GDM1 (cell line): ENCODE results near the gene YJEFN3.

Experiments
- DNase-seq: peaks from one replicate; lab custom pipeline; 2025; lab: John Stamatoyannopoulos, UW

YJEFN3 gene

DNA sequence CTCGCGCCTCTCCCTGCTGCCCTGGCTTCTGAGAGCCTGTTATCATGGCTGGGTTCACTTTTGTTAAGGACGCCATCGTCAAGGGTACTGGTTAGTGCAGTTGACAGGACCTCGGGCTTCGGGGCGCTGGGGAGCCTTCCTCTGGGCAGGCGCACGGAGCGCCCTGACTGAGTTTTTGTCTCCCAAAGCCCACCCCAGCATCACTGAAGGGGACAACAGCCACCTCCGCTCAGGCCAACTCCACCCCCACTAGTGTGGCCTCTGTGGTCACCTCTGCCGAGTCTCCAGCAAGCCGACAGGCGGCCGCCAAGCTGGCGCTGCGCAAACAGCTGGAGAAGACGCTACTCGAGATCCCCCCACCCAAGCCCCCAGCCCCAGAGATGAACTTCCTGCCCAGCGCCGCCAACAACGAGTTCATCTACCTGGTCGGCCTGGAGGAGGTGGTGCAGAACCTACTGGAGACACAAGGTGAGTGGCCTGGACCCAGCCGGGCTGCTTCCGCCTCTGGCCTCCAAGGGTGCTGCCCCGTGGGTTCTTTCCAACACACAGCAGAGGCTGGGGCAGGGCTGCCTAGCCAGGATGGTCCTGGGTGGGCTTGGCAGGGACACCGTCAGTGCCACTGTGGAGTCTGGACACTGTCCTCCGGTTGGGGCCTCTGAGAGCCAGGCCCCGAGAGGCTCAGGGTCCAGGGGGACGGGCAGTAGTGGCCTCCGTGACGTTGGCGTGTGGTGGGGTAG lies 30.3 kb upstream of the YJEFN3 start:
- no peak for DNase-seq

DNA sequence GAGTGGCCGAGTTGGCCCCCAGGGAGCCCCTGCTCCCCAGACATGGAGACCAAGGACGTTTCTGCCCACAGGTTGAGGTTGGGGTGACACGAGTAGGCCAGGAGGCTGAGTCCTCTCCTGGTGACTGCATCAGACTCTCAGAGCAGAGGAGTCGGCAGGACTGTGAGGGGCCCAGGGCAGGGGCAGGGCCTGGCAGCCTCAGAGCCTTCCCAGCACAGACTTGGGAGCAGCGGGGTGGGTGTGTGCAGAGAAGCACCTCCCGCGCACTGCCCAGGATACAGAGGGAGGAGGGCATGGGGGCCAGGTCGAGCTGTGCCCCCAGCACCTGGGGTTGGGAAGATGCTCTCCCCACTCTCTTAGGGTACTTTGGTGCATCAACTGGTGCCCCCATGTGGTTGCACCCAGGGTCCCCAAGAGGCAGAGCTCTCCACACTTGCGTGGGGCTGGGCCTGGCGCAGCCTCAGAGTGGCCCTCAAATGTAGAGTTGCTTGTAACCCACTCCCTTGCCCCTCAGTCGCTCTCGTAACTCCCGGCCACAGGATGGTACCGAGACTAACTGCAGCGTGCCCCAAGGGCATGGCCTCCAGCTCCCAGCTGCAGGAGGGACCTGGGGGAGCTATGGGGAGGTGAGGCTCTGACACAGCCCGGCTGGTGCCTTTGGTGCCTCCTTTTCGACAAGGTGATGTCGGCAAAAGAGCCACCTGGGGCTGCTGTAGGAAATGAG lies 29.3 kb upstream of the YJEFN3 start:
- DNase-seq: no peak

DNA sequence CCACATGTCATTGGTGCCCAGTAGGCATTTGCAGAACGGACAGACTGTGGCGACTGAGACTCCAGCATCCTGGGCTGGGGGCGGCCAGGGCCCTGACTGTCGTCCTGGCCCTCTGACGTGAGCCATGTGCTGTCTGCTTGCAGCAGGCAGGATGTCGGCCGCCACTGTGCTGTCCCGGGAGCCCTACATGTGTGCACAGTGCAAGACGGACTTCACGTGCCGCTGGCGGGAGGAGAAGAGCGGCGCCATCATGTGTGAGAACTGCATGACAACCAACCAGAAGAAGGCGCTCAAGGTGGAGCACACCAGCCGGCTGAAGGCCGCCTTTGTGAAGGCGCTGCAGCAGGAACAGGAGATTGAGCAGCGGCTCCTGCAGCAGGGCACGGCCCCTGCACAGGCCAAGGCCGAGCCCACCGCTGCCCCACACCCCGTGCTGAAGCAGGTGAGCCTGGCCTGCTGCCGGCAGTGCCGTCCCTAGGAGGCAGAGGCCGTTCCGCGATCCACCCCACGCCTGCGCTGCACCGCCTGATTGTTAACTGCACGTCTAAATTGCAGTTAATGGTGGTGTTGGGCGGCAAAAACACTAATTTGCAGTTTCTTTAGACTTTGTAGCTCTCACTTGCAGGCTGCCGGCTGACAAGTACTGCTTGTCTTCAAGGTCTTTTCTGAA lies 27.6 kb upstream of the YJEFN3 start:
- no peak for DNase-seq

DNA sequence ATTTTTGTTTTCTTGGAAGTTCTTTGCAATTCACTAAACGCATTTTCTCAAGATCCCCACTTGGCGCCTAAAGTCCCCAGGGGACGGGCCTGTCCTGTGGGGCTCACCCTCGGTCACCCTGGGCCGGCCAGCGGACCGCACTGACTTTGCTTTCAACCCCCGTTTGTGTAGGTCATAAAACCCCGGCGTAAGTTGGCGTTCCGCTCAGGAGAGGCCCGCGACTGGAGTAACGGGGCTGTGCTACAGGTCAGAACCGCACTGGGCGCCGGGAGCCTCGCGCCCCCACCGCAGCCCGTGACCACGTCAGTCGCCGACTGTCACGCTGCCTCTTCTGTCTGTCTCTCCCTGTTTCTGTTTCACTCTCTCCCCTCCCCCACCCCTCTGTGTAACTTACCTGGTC lies 26.9 kb upstream of the YJEFN3 start:
- DNase-seq: no peak

DNA sequence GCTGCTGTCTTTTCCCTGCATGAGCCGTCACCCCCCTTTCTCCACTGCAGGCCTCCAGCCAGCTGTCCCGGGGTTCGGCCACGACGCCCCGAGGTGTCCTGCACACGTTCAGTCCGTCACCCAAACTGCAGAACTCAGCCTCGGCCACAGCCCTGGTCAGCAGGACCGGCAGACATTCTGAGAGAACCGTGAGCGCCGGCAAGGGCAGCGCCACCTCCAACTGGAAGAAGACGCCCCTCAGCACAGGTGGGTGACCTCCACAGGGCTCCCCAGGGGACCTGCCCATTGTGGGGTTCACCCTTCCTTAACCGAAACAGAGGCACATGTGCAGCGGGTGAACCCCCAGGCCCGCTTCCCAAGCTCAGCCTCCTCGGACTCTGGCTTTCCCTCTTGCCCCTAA lies 26.4 kb upstream of the YJEFN3 start:
- no peak for DNase-seq

DNA sequence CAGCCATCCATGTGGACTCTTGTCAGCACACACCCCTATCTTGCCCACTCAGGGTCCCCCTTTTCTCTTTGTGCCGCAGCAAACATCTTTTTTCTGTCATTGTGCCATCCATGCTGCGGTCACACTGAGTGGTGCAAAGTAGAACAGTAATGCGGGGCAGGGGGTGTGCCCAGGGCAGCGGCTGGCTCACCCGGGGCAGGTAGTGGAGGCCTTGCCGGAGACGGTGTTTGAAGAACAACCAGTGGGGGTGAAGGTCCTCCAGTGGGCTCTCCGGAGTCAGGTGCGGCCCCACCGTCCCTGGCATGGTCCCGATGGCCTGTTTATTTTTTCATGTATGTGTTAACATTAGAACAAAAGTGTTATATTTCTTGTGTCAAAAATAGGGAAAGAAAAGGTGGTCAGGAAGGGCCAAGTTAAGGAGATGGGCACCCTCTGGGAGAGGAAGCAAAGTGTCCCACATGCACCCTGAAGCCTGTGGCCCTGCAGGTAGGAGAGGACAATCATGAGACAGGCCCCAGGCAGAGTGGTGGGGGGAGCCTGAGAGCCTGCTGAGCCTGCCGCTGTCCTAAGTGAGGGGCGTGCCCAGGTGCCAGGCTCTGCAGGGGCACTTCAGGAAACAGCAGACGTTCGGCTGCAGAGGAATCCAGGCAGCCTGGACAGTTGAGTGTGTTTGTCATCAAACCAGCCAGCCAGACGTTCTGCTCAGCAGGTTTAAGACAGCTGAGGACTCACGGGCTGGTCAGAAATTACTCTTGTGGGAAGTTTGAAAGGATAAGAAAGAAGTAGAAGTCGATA lies 25.7 kb upstream of the YJEFN3 start:
- DNase-seq: no peak

DNA sequence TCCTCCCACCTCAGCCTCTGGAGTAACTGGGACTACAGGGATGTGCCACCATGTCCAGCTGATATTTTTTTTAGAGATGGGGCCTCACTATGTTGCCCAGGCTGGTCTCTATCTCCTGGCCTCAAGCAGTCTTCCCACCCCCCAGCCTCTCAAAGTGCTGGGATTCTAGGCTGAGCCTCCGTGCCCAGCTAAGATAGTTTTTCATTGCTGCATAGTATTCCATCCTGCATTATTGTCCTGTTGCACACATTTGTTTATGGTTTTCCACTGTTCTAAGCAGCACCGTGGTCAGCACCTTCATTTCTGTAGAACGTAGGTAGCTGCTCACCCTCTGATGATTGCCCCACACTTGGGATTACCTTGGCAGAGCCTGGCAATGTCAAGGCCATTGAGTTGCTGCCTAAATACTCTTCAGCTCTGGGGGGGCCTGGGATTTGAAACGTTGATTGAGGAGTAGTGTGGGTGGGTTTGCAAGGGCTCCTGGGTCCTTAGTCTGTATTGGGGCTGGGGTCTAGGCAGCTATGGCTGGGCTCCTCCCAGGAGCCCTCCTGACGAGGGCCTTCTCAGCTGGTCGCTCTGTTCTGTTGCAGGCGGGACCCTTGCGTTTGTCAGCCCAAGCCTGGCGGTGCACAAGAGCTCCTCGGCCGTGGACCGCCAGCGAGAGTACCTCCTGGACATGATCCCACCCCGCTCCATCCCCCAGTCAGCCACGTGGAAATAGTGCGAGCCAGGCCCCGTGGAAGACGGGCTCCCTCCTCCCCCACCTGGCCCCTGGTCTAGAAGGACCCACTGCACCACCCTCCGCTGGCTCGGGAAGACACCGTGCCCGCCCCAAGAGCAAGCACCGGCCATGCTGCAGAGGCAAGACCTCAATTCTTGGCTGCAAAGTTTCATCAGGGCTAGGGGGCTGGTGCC lies 23.7 kb upstream of the YJEFN3 start:
- DNase-seq: no peak

DNA sequence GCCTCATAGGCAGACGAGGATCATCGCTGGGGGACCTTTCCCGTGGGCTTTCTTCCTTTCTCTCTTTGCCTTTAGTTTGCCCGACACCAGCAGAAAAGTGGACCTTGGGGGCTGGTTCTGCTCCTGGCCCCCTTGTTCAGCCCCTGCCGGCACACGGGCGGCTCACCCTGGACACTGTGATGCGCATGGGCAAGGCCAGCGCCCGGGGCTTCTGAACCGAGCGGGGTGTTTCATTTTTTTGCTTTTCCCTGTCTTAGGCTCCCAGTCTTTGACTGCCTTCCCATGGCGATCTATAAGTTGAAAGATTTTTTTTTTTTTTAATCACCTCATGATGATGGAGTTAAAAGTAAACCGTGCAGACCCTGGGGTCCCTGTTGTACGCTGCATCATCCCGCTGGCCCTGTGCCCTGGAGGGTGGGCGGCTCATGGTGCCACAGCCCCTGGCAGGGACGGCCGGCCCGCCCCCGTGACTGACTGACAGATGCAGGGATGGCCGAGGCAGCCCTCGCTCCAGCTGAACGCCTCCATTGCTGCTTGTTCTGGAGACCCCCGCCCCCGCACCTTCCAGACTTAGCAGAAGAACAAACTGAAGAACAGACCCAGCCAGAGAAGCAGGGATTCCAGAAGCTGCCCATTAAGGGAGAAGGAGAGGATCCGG lies 22.9 kb upstream of the YJEFN3 start:
- no peak for DNase-seq

DNA sequence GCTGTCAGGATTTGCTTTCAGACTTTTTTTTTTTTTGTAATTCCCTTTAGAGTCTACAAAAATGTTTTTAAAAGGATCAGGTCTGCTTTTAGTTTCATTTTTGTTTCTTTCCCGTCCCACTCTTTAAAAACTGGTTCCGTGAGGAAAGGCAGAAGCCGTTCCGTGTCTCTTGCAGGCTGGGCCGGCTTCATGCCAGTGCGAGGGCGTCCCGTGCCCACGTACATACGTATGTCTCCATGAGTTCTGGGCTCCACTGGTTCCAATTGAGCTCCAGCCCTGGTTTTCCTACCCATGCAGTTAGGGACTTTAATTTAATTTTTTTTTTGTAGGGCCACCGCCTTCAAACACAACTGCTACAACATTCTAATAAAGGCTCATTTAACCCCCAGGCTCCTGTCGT lies 22.1 kb upstream of the YJEFN3 start:
- no peak for DNase-seq

DNA sequence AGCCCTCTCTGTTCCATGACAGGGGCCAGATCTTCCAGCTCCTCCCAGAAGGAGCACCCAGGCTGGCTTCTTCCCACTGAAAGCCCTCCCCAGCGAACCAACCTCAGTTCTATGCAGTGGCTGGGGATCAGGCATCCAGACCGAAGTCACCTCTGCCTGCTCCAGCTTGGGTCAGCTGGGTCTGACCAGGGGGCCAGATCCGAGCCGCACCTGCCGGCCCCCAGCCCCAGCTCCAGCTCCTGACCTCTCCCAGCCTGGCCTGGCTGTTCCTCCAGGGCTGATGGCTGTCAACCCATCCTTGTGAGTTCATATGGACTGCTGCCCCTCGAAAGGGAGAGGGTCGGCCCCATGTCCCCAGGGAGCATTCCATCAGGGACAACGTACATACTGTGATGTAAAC lies 21.4 kb upstream of the YJEFN3 start:
- no peak for DNase-seq

DNA sequence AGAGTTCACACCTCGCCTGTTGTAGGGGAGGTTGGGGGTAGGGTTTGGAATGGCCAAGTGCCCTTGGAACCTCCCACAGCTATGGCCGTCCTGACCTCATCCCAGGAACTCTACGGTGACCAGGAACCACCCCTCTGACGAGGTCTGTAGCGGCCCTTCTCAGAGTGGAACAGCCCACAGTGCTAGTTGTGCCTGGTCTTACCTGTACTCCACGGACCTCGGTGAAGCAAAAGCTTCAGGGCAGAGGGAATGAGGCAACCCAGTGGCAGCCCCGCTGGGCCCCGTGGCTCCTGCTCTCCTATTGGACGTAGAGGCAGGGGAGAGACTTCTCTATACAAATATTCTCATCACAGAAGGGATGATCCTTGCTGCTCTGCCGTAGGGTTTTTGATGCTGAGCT lies 20.5 kb upstream of the YJEFN3 start:
- DNase-seq: no peak

DNA sequence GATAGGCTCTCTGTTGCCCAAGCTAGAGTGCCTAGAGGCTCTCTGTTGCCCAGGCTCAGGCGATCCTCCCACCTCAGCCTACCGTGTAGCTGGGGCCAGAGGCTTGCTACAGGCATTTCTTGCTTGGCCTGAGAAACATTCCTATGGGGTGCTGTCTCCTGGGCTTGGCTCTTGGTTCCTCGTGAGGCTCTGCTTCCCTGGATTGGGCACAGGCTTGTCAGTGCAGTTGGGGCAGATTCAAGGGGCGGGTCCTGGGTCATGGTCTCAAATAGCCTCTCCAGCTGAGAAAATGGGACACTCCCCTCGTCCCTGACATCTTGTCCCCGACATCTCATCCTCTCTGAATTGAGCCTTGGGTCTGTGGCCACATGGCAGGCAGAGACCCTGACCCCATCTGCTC lies 18.3 kb upstream of the YJEFN3 start:
- no peak for DNase-seq

DNA sequence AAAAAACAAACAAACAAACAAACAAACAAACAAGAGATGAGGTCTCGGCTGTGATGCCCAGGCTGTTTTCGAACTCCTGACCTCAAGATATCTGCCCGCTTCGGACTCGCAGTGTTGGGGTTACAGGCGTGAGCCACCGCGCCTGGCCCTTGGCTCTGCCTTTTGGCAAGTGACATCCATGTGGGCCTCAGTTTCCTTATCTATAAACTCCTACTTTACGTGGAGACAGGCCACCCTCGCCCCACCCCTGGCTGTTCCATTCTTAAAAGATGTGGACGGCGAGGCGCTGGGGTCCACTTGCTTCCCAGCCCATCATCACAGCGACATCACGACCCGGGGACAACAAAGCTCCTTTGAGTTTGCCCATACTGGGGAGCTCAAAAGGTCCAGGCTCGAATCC lies 15.0 kb upstream of the YJEFN3 start:
- DNase-seq: no peak

DNA sequence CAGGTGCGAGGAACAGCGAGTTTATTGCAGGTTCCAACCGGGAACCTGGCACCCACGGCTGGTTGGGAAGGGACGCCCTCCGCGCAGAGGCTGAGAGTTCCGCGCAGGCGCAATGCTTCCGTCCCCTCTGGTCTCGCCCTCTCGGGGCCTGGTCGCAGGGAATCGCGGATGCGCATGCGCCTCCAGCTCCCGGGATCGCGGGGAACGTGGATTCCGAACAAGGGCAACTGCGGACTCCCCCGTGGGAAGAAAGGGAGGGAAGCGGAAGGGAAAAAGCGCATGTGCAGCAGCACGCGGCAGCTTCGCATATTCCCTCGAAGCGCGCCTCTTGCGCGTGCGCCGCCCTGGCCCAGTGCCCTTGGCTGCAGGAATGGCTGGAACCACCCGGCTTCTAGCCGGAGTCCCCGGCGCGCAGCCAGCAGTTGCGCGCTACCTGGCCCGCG lies 14.5 kb upstream of the YJEFN3 start:
- DNase-seq: no peak

DNA sequence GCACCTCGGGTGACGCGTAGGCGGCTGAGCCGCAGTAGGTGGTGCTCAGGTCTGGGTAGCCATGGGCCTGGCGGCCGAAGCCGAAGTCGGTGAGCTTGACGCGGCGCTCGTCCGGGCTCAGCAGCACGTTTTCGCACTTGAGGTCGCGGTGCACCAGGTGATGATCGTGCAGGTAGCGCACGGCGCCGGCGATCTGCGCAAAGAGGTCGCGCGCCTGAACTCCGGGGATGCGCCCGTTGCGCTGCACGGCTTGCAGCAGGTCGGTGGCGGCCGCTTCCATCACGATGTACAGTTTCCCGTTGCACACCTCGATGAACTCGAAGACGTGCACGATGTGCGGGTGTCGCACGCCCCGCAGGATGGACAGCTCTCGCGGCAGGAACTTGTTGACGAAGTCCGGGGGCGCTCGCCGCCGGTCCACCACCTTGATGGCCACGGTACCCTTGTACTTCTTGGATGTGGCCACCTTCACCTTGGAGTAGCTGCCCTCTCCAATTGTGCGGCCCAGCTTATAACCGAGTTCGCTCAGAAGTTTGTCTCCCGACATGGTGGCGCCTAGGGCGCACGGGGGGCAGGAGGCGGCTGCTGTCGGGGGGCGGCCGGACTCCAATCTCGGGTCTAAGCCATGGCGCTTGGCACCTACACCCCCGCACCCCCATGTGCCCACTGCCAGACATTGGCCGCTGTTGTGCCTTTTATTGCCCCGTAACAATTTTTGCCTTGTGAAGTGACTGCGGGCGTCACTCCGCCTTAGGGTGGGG lies 13.7 kb upstream of the YJEFN3 start, which contains the start of gene TSSK6:
TSS of gene TSSK6 (minus strand) at position 668 of the 761 bp plus-strand sequence. CDS start at position 547, 121 bp downstream.
- DNase-seq: no peak

DNA sequence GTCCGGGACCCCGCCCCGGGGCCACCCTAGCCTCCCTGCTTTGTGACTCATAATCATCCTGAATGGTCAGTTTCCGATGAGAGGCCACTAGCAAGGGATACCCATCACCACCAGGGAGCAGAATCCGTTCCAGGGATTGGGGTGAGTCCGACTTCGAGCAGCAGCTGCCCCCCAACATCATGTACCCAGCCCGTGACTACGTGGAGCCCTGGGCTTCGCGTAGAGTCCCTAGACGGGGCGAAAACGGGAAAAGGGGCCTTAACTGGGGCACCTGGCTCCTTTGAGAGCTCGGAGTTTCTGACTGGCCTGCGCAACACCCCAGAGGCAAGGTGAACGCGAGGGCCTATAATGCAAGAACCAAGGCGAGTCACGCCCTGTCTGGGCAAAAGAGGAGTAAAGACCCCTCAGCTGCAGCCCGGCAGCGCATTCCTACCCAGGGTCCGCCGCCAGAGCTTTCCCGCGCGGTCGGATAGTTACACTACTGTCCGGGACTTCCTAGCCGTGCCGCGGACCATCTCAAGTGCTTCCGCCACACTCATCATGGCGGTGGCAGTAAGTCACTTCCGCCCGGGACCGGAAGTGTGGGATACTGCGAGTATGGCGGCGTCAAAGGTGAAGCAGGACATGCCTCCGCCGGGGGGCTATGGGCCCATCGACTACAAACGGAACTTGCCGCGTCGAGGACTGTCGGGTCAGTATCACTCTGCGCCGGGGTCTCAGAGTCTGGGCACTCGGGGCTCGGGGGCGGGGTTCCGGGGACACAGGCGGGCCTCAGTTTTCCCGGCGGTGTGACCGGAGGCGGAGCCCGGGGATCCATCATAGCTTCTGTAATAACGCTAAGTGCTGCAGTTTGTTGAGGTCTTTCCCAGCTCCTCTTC lies 12.8 kb upstream of the YJEFN3 start, which contains the start of gene NDUFA13:
TSS of gene NDUFA13 (plus strand) at position 584 of the 878 bp plus-strand sequence. CDS start at position 598, 14 bp downstream.
- peak; percentile 84 for DNase-seq

DNA sequence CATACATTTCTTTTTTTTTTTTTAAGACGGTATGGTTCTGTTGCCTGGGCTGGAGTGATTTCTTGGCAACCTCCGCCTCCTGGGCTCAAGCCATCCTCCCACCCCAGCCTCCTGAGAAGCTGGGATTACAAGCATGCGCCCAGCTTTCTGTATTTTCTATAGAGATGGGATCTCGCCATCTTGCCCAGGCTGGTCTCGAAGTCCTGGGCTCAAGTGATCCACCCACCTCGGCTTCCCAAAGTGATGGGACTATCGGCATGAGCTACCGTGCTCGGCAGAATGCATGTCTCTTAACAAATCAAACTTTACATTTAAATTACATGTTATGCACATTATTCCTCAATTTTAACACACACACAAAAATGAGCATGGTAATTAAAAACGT lies 11.5 kb upstream of the YJEFN3 start:
- DNase-seq: no peak

DNA sequence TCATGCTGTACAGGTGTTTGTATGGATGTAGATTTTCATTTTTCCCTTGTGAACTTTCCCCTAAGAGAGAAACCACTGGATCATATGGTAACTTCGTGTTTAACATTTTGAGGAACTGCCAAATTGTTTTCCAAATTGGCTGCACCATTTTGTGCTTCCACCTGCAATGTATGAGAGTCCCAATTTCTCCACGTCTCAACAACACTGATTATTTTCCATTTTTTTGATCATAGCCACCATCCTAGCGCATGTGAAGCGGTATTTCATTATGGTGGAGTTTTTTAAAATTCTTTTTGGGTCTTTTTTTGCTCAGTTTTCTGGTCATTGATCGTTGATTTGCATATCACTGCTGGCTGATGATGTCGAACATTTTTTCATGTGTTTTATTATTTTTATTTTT lies 7.7 kb upstream of the YJEFN3 start:
- no peak for DNase-seq

DNA sequence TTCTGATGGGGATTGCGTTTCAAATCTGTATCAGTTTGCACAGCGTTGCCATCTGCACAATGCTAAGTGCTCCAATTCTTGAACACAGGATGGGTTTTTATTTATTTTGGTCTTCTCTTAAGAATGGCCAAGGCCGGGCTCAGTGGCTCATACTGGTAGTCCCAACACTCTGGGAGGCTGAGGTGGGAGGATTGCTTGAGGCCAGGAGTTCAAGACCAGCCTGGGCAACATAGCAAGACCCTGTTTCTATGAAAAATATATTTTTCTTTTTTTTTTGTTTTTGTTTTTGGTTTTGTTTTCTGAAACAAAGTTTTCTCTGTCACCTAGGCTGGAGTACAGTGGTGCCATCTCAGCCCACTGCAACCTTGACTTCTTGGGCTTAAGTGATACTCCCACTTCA lies 5.5 kb upstream of the YJEFN3 start:
- no peak for DNase-seq
